Naive thymus-derived CD4-positive, alpha-beta T cell (primary cell): ENCODE data around the gene UFC1. TPM values are rescaled to one million over a fixed set of nuclear protein-coding genes. Genes with fewer than 3 reads are reported as not detected.

Experiments
- ATAC-seq: fragments of 150-1000 bp; cut with Tn5 transposase; 2 replicates; pipeline ENCODE4 v1.10.0; 2021; ENCODE audit warnings: mild to moderate bottlenecking, moderate library complexity
- CTCF ChIA-PET: fragments of 350-600 bp; sonication (Branson Sonifier 250); formaldehyde crosslinking; loops from one replicate; lab custom pipeline; 2021; ENCODE audit warnings: antibody characterized with exemption; lab: Charles Lee
- POLR2A ChIA-PET: fragments of 350-600 bp; sonication (Branson Sonifier 250); formaldehyde crosslinking; loops from one replicate; lab custom pipeline; 2021; ENCODE audit warnings: antibody characterized with exemption, inconsistent platforms; lab: Charles Lee
- DNase-seq, 9 donors: peaks; one replicate each; pipeline versions ENCODE4 v3.0.0 to v3.0.0-alpha.2; 2020 to 2022; ENCODE audit warnings: mixed read lengths in 1 of 9
- H3K27ac ChIP-seq: one replicate; pipeline ENCODE4 v1.7.0; 2013; ENCODE audit warnings: mild to moderate bottlenecking, low read depth, low read length, moderate library complexity
- H3K27me3 ChIP-seq, 2 donors: one replicate each; pipeline ENCODE4 v1.7.0; 2013; ENCODE audit warnings: low read length in 2 of 2, mild to moderate bottlenecking in 2 of 2, moderate library complexity in 2 of 2; ENCODE audit not compliant: control insufficient read depth in 2 of 2, insufficient read depth in 2 of 2
- H3K36me3 ChIP-seq, 3 experiments: 1 replicate in 2 of 3; 2 replicates in 1 of 3; pipeline ENCODE4 v1.7.0; 2013; ENCODE audit warnings: low read length in 3 of 3, mild to moderate bottlenecking in 3 of 3, moderate library complexity in 1 of 3; ENCODE audit not compliant: insufficient read depth in 3 of 3, control insufficient read depth in 2 of 3
- H3K4me1 ChIP-seq, 2 donors: one replicate each; pipeline ENCODE4 v1.7.0; 2013; ENCODE audit warnings: low read length in 2 of 2, mild to moderate bottlenecking in 2 of 2, moderate library complexity in 1 of 2; ENCODE audit not compliant: control insufficient read depth in 2 of 2, insufficient read depth in 2 of 2
- H3K4me3 ChIP-seq: 2 replicates; pipeline ENCODE4 v1.7.0; 2013; ENCODE audit warnings: mild to moderate bottlenecking, low read length
- H3K9me3 ChIP-seq, 3 experiments: 1 replicate in 2 of 3; 2 replicates in 1 of 3; pipeline ENCODE4 v1.7.0; 2013; ENCODE audit warnings: low read length in 3 of 3; ENCODE audit not compliant: control insufficient read depth in 2 of 3
- H3K27ac Mint-ChIP-seq, 9 donors: one replicate each; pipeline ENCODE4 v1.8.0; 2020 to 2022; ENCODE audit warnings: mixed read lengths in 9 of 9, mild to moderate bottlenecking in 8 of 9, moderate library complexity in 5 of 9, inconsistent platforms in 2 of 9
- H3K27me3 Mint-ChIP-seq, 5 donors: one replicate each; pipeline ENCODE4 v1.8.0; 2021 to 2022; ENCODE audit warnings: mixed read lengths in 5 of 5, mild to moderate bottlenecking in 1 of 5
- H3K36me3 Mint-ChIP-seq, 5 donors: one replicate each; pipeline ENCODE4 v1.8.0; 2020 to 2022; ENCODE audit warnings: mixed read lengths in 5 of 5, mild to moderate bottlenecking in 3 of 5, inconsistent platforms in 1 of 5
- H3K4me1 Mint-ChIP-seq, 7 donors: one replicate each; pipeline ENCODE4 v1.8.0; 2020 to 2022; ENCODE audit warnings: mixed read lengths in 7 of 7, mild to moderate bottlenecking in 3 of 7, inconsistent platforms in 1 of 7
- H3K4me3 Mint-ChIP-seq, 10 donors: one replicate each; pipeline ENCODE4 v1.8.0; 2020 to 2022; ENCODE audit warnings: mild to moderate bottlenecking in 10 of 10, mixed read lengths in 10 of 10, moderate library complexity in 6 of 10, inconsistent platforms in 2 of 10
- H3K9me3 Mint-ChIP-seq, 11 donors: one replicate each; pipeline ENCODE4 v1.8.0; 2020 to 2022; ENCODE audit warnings: mixed read lengths in 11 of 11, mild to moderate bottlenecking in 4 of 11, inconsistent platforms in 1 of 11, moderate library complexity in 1 of 11
- intact Hi-C, 2 donors: fragments of 100-400 bp; cut with micrococcal nuclease; formaldehyde crosslinking; loops; one replicate each; pipeline ENCODE4 v1.15.1; 2023
- polyA plus RNA-seq, 2 donors: library from polyadenylated mRNA; unstranded; fragments of 300-500 nt; fragmentation: Illumina TruSeq; gene quantifications; one replicate each; pipeline ENCODE4 v1.2.3, GENCODE V29; 2021
- total RNA-seq, 6 experiments: library from RNA in 5 of 6; stranded (reverse) in 5 of 6; gene quantifications; 1 replicate in 5 of 6; 2 replicates in 1 of 6; pipeline ENCODE4 v1.2.3 and lab custom pipeline; 2021 to 2026

UFC1 gene
- total and polyA plus RNA-seq, 7 experiments from 2014 or later = 83.7 to 132 (median 106) TPM

GRCh38 chr1:161177112-161177935 is 23.5 kb downstream of the UFC1 start, which contains the start of gene B4GALT3:
Gene B4GALT3 (minus strand): TSS chr1:161177507. CDS start chr1:161176060, 1,447 bp downstream.
- Mint-ChIP-seq H3K27ac (peak within 1 kb of the TSS; percentile 94 to 100 (median 97)), H3K4me3 (peak within 1 kb of the TSS; percentile 94 to 100 (median 98))

GRCh38 chr1:161177936-161178244 is 24.1 kb downstream of the UFC1 start:
- Histone ChIP-seq H3K9me3 (no peaks in the 10 kb centered on the region), H3K27me3 (no peaks in the 10 kb centered on the region), H3K4me1 (peaks cover 41 to 45% of the 10 kb centered on the region in 2 donors), H3K27ac (peak overlapping the region; percentile 93), H3K4me3 (peak overlapping the region; percentile 93), H3K36me3 (peaks cover 0 to 34% (median 6%) of the 10 kb centered on the region in 3 experiments)
- H3K27ac Mint-ChIP-seq = peak overlapping the region; percentile 94 to 100 (median 97)
- peak overlapping the region; percentile 94 to 100 (median 98) for H3K4me3 Mint-ChIP-seq
- ATAC-seq (no peak), DNase-seq (no peak)
- POLR2A ChIA-PET = interaction anchor here (0.6 to 3.7 kb wide), 7 partner anchors 8 to 204 kb away, joined by 4 to 49 read pairs (median 25); partner anchors contain the start of genes NDUFS2, PPOX and UFC1
- peaks cover 56 to 87% (median 75%) of the 10 kb centered on the region in 7 donors for H3K4me1 Mint-ChIP-seq
- H3K36me3 Mint-ChIP-seq = peaks cover 4 to 23% (median 16%) of the 10 kb centered on the region in 5 donors
- intact Hi-C loops = loop anchor here (1.0 to 2.0 kb wide), 7 partner anchors 7 to 47 kb away; partner anchors contain the start of genes PPOX (in 2 of the 2), NDUFS2 (in 1 of the 2), UFC1 (in 1 of the 2) and USP21 (in 1 of the 2)
- no peaks in the 10 kb centered on the region for H3K27me3 Mint-ChIP-seq
- CTCF ChIA-PET = interaction anchor here (0.7 to 3.4 kb wide), 3 partner anchors 12 to 197 kb away, joined by 3 to 28 read pairs (median 3); partner anchors contain the start of genes NDUFS2 and PPOX
- H3K9me3 Mint-ChIP-seq = no peaks in the 10 kb centered on the region

More at GRCh38 chr1:161177112-161177935, 23.5 kb downstream of the UFC1 start, which contains the start of gene B4GALT3:
- Histone ChIP-seq H3K4me3 (peak within 1 kb of the TSS; percentile 93), H3K27me3 (no peaks in the 10 kb centered on the region), H3K36me3 (peaks cover 0 to 40% (median 6%) of the 10 kb centered on the region in 3 experiments), H3K4me1 (peaks cover 36 to 39% of the 10 kb centered on the region in 2 donors), H3K27ac (peak within 1 kb of the TSS; percentile 93), H3K9me3 (no peaks in the 10 kb centered on the region)
- DNase-seq (peak; percentile 87 to 99 (median 92)), ATAC-seq (peak; percentile 96)
- ChIA-PET POLR2A (interaction anchor here (0.6 to 3.7 kb wide), 20 partner anchors 8 to 225 kb away, joined by 3 to 49 read pairs (median 4); partner anchors contain the start of genes DEDD, NDUFS2, PPOX and TOMM40L), CTCF (interaction anchor here (0.7 to 3.4 kb wide), 8 partner anchors 11 to 204 kb away, joined by 3 to 28 read pairs (median 3); partner anchors contain the start of genes NDUFS2, PPOX and TOMM40L)
- intact Hi-C loops = loop anchor here (1.0 to 2.0 kb wide), 7 partner anchors 8 to 48 kb away; partner anchors contain the start of genes PPOX (in 2 of the 2), NDUFS2 (in 1 of the 2), UFC1 (in 1 of the 2) and USP21 (in 1 of the 2)
- Mint-ChIP-seq H3K36me3 (peaks cover 8 to 28% (median 20%) of the 10 kb centered on the region in 5 donors), H3K4me1 (peaks cover 54 to 87% (median 74%) of the 10 kb centered on the region in 7 donors), H3K9me3 (no peaks in the 10 kb centered on the region), H3K27me3 (no peaks in the 10 kb centered on the region)

- peaks cover 0 to 2% (median 0%) of the 10 kb centered on the region in 11 donors for H3K9me3 Mint-ChIP-seq
- no peak for DNase-seq
- Histone ChIP-seq H3K27ac (no peak overlapping the region), H3K36me3 (peaks cover 0 to 18% (median 0%) of the 10 kb centered on the region in 3 experiments), H3K4me3 (no peak overlapping the region), H3K4me1 (peaks cover 54 to 63% of the 10 kb centered on the region in 2 donors), H3K9me3 (no peaks in the 10 kb centered on the region), H3K27me3 (no peaks in the 10 kb centered on the region)
- peak overlapping the region in 6 of 9 donors; percentile 50 to 99 (median 98) for H3K27ac Mint-ChIP-seq
- peak overlapping the region in 3 of 10 donors; percentile 26 to 89 (median 47) for H3K4me3 Mint-ChIP-seq
- peaks cover 63 to 90% (median 81%) of the 10 kb centered on the region in 7 donors for H3K4me1 Mint-ChIP-seq
- ChIA-PET CTCF (interaction anchor here (0.9 to 5.6 kb wide), 7 partner anchors 13 to 203 kb away, joined by 3 to 76 read pairs (median 32); partner anchors contain the start of genes NDUFS2, PPOX and TOMM40L), POLR2A (interaction anchor here (0.6 to 5.6 kb wide), 7 partner anchors 13 to 202 kb away, joined by 3 to 101 read pairs (median 35); partner anchors contain the start of genes ADAMTS4, NDUFS2, PPOX and TOMM40L)
- peaks cover 0 to 10% (median 6%) of the 10 kb centered on the region in 5 donors for H3K36me3 Mint-ChIP-seq
- ATAC-seq = no peak
- H3K27me3 Mint-ChIP-seq = no peaks in the 10 kb centered on the region
- intact Hi-C loops = no loop called here
Measured at GRCh38 chr1:161179698-161180097, 25.9 kb downstream of the UFC1 start.

- DNase-seq (no peak), ATAC-seq (no peak)
- Histone ChIP-seq H3K36me3 (peaks cover 0 to 9% (median 0%) of the 10 kb centered on the region in 3 experiments), H3K4me1 (peaks cover 55 to 67% of the 10 kb centered on the region in 2 donors), H3K9me3 (no peaks in the 10 kb centered on the region), H3K4me3 (no peak overlapping the region), H3K27ac (no peak overlapping the region), H3K27me3 (no peaks in the 10 kb centered on the region)
- Mint-ChIP-seq H3K4me1 (peaks cover 60 to 90% (median 79%) of the 10 kb centered on the region in 7 donors), H3K4me3 (peak overlapping the region; percentile 1 to 89 (median 48)), H3K9me3 (peaks cover 0 to 2% (median 0%) of the 10 kb centered on the region in 11 donors), H3K27me3 (no peaks in the 10 kb centered on the region), H3K36me3 (peaks cover 0 to 4% (median 0%) of the 10 kb centered on the region in 5 donors), H3K27ac (peak overlapping the region; percentile 80 to 99 (median 93))
- CTCF ChIA-PET = interaction anchor here (0.7 to 5.6 kb wide), 9 partner anchors 12 to 202 kb away, joined by 3 to 76 read pairs (median 13); partner anchors contain the start of genes NDUFS2, PPOX and TOMM40L
- POLR2A ChIA-PET = interaction anchor here (0.7 to 5.6 kb wide), 11 partner anchors 8 to 201 kb away, joined by 3 to 101 read pairs (median 10); partner anchors contain the start of genes ADAMTS4, DEDD, NDUFS2 and PPOX
- intact Hi-C loops = no loop called here
Measured at GRCh38 chr1:161180639-161181038, 26.9 kb downstream of the UFC1 start.

- Mint-ChIP-seq H3K9me3 (peaks cover 0 to 2% (median 0%) of the 10 kb centered on the region in 11 donors), H3K27ac (peak overlapping the region; percentile 91 to 99 (median 96)), H3K4me3 (peak overlapping the region; percentile 52 to 89 (median 80)), H3K27me3 (no peaks in the 10 kb centered on the region), H3K36me3 (peaks cover 0 to 8% (median 0%) of the 10 kb centered on the region in 5 donors), H3K4me1 (peaks cover 60 to 90% (median 82%) of the 10 kb centered on the region in 7 donors)
- intact Hi-C loops = loop anchor here (1.0 kb wide), 3 partner anchors 10 to 200 kb away; partner anchors contain the start of gene PPOX (in 1 of the 2)
- no peaks in the 10 kb centered on the region for H3K9me3 ChIP-seq
- POLR2A ChIA-PET = interaction anchor here (0.5 to 5.6 kb wide), 21 partner anchors 11 to 200 kb away, joined by 3 to 101 read pairs (median 7); partner anchors contain the start of genes ADAMTS4, ARHGAP30, NDUFS2 and PPOX
- H3K4me3 ChIP-seq = peak overlapping the region; percentile 43
- H3K4me1 ChIP-seq = peaks cover 60 to 71% of the 10 kb centered on the region in 2 donors
- peak; percentile 46 for ATAC-seq
- CTCF ChIA-PET = interaction anchor here (0.6 to 5.6 kb wide), 12 partner anchors 10 to 707 kb away, joined by 3 to 76 read pairs (median 8); partner anchors contain the start of genes NDUFS2, PPOX and TOMM40L
- no peaks in the 10 kb centered on the region for H3K27me3 ChIP-seq
- H3K36me3 ChIP-seq = peaks cover 0 to 2% (median 0%) of the 10 kb centered on the region in 3 experiments
- H3K27ac ChIP-seq = peak overlapping the region; percentile 67
- DNase-seq = peak in 8 of 9 donors; percentile 49 to 74 (median 58)
Measured at GRCh38 chr1:161182214-161182613, 28.4 kb downstream of the UFC1 start.
